Ecto neural progenitor cell (in vitro differentiated cells): ENCODE measurements around the gene ODAD3.
"Not testable (repeated sequence)": the region's sequence is repeated elsewhere in the genome, so short reads cannot be mapped to it uniquely, and the experiment has no call there.

ENCODE experiments used
- DNase-seq: peaks from one replicate; pipeline ENCODE4 v3.0.0-alpha.2; 2018; ENCODE audit warnings: low spot score

The ODAD3 gene

GRCh38 chr19:11405846-11406643 is 28.9 kb downstream of the ODAD3 start:
- DNase-seq = peak; percentile 52

GRCh38 chr19:11404588-11405222 is 30.2 kb downstream of the ODAD3 start:
- DNase-seq = no peak

- no peak for DNase-seq
These were observed 32.9 kb downstream of the ODAD3 start for GRCh38 chr19:11401808-11402543.

GRCh38 chr19:11400798-11401197 is 34.1 kb downstream of the ODAD3 start:
- DNase-seq = no peak

GRCh38 chr19:11399667-11400066 is 35.3 kb downstream of the ODAD3 start:
- DNase-seq = no peak

- DNase-seq = no peak
These were observed 37.8 kb downstream of the ODAD3 start for GRCh38 chr19:11397089-11397610.

- DNase-seq = no peak
These were observed 43.8 kb downstream of the ODAD3 start for GRCh38 chr19:11390933-11391680.

- no peak for DNase-seq
These were observed 44.6 kb downstream of the ODAD3 start for GRCh38 chr19:11390359-11390758.

GRCh38 chr19:11387162-11388034 is 47.5 kb downstream of the ODAD3 start:
- no peak for DNase-seq

- no peak for DNase-seq
These were observed 50.2 kb downstream of the ODAD3 start for GRCh38 chr19:11384778-11385129.

- no peak for DNase-seq
These were observed 51.2 kb downstream of the ODAD3 start for GRCh38 chr19:11383706-11384048.

- DNase-seq = peak; percentile 74
These were observed 51.8 kb downstream of the ODAD3 start for GRCh38 chr19:11382898-11383705.

GRCh38 chr19:11380653-11381537 is 54.0 kb downstream of the ODAD3 start:
- DNase-seq = peak; percentile 96

GRCh38 chr19:11379857-11380350 is 55.0 kb downstream of the ODAD3 start:
- DNase-seq = no peak

- not testable (repeated sequence) for DNase-seq
These were observed 55.6 kb downstream of the ODAD3 start for GRCh38 chr19:11379269-11379845.

GRCh38 chr19:11378319-11379189 is 56.4 kb downstream of the ODAD3 start:
- DNase-seq = peak; percentile 84

GRCh38 chr19:11377756-11378155 is 57.2 kb downstream of the ODAD3 start:
- DNase-seq = no peak

- no peak for DNase-seq
These were observed 57.7 kb downstream of the ODAD3 start for GRCh38 chr19:11377237-11377636.
